HL-60/S4 (cell line): ENCODE results near the gene ABCB1.
"Not testable (repeated sequence)": the region's sequence is repeated elsewhere in the genome, so short reads cannot be mapped to it uniquely, and the experiment has no call there.

Source experiments
- in situ Hi-C: fragments of 300-500 bp; cut with MboI; formaldehyde crosslinking; loops from 2 replicates; pipeline ENCODE4 v1.14.3; 2022; ENCODE audit warnings: low sequenced_read_pairs

Gene ABCB1

GRCh38 chr7:87474533-87475358 lies 125.9 kb downstream of the ABCB1 start:
- in situ Hi-C loops: no loop called here

- in situ Hi-C loops: no loop called here
Measured at GRCh38 chr7:87473986-87474385, 126.7 kb downstream of the ABCB1 start.

GRCh38 chr7:87473192-87473591 lies 127.5 kb downstream of the ABCB1 start:
- in situ Hi-C loops: no loop called here

GRCh38 chr7:87471473-87471872 lies 129.2 kb downstream of the ABCB1 start:
- in situ Hi-C loops: no loop called here

- in situ Hi-C loops: not testable (repeated sequence)
Measured at GRCh38 chr7:87469204-87469603, 131.5 kb downstream of the ABCB1 start.

GRCh38 chr7:87465534-87465880 lies 135.2 kb downstream of the ABCB1 start:
- in situ Hi-C loops: not testable (repeated sequence)

- in situ Hi-C loops: not testable (repeated sequence)
Measured at GRCh38 chr7:87464830-87465533, 135.7 kb downstream of the ABCB1 start.

- in situ Hi-C loops: no loop called here
Measured at GRCh38 chr7:87463982-87464381, 136.7 kb downstream of the ABCB1 start.

GRCh38 chr7:87460444-87460843 lies 140.2 kb downstream of the ABCB1 start:
- in situ Hi-C loops: not testable (repeated sequence)

GRCh38 chr7:87459941-87460340 lies 140.7 kb downstream of the ABCB1 start:
- in situ Hi-C loops: no loop called here

- in situ Hi-C loops: no loop called here
Measured at GRCh38 chr7:87458148-87458547, 142.5 kb downstream of the ABCB1 start.

GRCh38 chr7:87456247-87456646 lies 144.4 kb downstream of the ABCB1 start:
- in situ Hi-C loops: no loop called here
